HCT116 (cell line): ENCODE results near the gene PNRC2. TPM values are rescaled to one million over a fixed set of nuclear protein-coding genes. Genes with fewer than 3 reads are reported as not detected.

Source experiments
- ATAC-seq: fragments of 200-7000 bp; cut with Tn5 transposase; 2 replicates; pipeline ENCODE4 v1.9.1; 2020; ENCODE audit warnings: mild to moderate bottlenecking, moderate library complexity
- Bru-seq: library from RNA; stranded (reverse); fragments of 400-500 nt; gene quantifications from one replicate; lab custom pipeline; 2021; lab: Mats Ljungman, UMichigan
- BruChase-seq, 2 experiments: library from RNA; stranded (reverse); fragments of 400-500 nt; gene quantifications; one replicate each; lab custom pipeline; 2021; lab: Mats Ljungman, UMichigan
- BruUV-seq: library from RNA; stranded (reverse); fragments of 400-500 nt; replicated peaks from 2 replicates; lab custom pipeline; 2021; lab: Mats Ljungman, UMichigan
- CTCF ChIA-PET: fragments of 300-600 bp; sonication (Branson Sonifier 250); formaldehyde crosslinking; loops from one replicate; lab custom pipeline; 2021; ENCODE audit warnings: antibody characterized with exemption; lab: Charles Lee
- POLR2A ChIA-PET: fragments of 300-600, 350-600 bp; sonication (Branson Sonifier 250); formaldehyde crosslinking; loops from one replicate; lab custom pipeline; 2021; ENCODE audit warnings: antibody characterized with exemption; lab: Charles Lee
- RAD21 ChIA-PET, 2 experiments: fragments of 300-600 bp; sonication (Branson Sonifier 250); formaldehyde crosslinking; loops; one replicate each; lab custom pipeline; 2023; ENCODE audit warnings: low total read pairs in 2 of 2; ENCODE audit not compliant: uncharacterized antibody in 2 of 2, unreplicated experiment in 2 of 2, low non-redundant PET in 1 of 2; lab: Charles Lee
- DNase-seq: peaks from one replicate; pipeline ENCODE4 v3.0.0-alpha.2; 2010; ENCODE audit warnings: low read depth, low spot score
- H2AFZ ChIP-seq: fragments of 200-600 bp; shearing (Covaris generic), sonication (generic); 2 replicates; pipeline ENCODE4 v1.6.1; 2017; ENCODE audit warnings: low read depth, mixed run types, mixed read lengths, antibody characterized with exemption, low read length; ENCODE audit not compliant: poor library complexity, severe bottlenecking
- H3K27ac ChIP-seq: 2 replicates; pipeline ENCODE4 v1.5.1; 2012; ENCODE audit warnings: low read depth, low read length
- H3K27me3 ChIP-seq: fragments of 200-600 bp; sonication (generic); 2 replicates; pipeline ENCODE4 v1.6.1; 2016; ENCODE audit warnings: mixed run types, low read length, mixed read lengths; ENCODE audit not compliant: insufficient read depth
- H3K36me3 ChIP-seq, 2 experiments: fragments of 200-500 bp in 1 of 2; fragments of 200-600 bp in 1 of 2; sonication (Bioruptor generic) in 1 of 2; sonication (generic) in 1 of 2; 2 replicates each; pipeline versions ENCODE4 v1.5.1 to v1.6.1; 2014 to 2016; ENCODE audit warnings: low read length in 2 of 2, inconsistent platforms in 1 of 2, mixed read lengths in 1 of 2, mixed run types in 1 of 2; ENCODE audit not compliant: insufficient read depth in 2 of 2, control insufficient read depth in 1 of 2
- H3K4me1 ChIP-seq, 2 experiments: fragments of 200-600 bp in 1 of 2; sonication (generic) in 1 of 2; 2 replicates each; pipeline versions ENCODE4 v1.5.1 to v1.6.1; 2012 to 2017; ENCODE audit warnings: low read length in 2 of 2, inconsistent platforms in 1 of 2, mild to moderate bottlenecking in 1 of 2, mixed read lengths in 1 of 2, mixed run types in 1 of 2, moderate library complexity in 1 of 2; ENCODE audit not compliant: insufficient read depth in 2 of 2, control insufficient read depth in 1 of 2
- H3K4me2 ChIP-seq: fragments of 200-600 bp; sonication (generic); 2 replicates; pipeline ENCODE4 v1.6.1; 2017; ENCODE audit warnings: mixed run types, low read length, mixed read lengths
- H3K4me3 ChIP-seq, 2 experiments: fragments of 200-600 bp in 1 of 2; sonication (generic) in 1 of 2; replicated peaks in 1 of 2; 2 replicates each; pipeline ENCODE4 v1.5.1; 2011 to 2016; ENCODE audit warnings: low read length in 2 of 2, control low read depth in 1 of 2, low read depth in 1 of 2, mild to moderate bottlenecking in 1 of 2, mixed read lengths in 1 of 2, mixed run types in 1 of 2
- H3K79me2 ChIP-seq: fragments of 200-600 bp; sonication (generic); 2 replicates; pipeline ENCODE4 v1.6.1; 2017; ENCODE audit warnings: mild to moderate bottlenecking, mixed run types, low read length, moderate library complexity, mixed read lengths; ENCODE audit not compliant: insufficient read depth
- H3K9ac ChIP-seq: fragments of 200-600 bp; sonication (generic); 2 replicates; pipeline ENCODE4 v1.6.1; 2016; ENCODE audit warnings: low read length, mixed read lengths
- H3K9me2 ChIP-seq: fragments of 200-600 bp; sonication (generic), shearing (Covaris generic); 2 replicates; pipeline ENCODE4 v1.6.1; 2017; ENCODE audit warnings: mixed run types, mild to moderate bottlenecking, moderate library complexity; ENCODE audit not compliant: insufficient read depth
- H3K9me3 ChIP-seq, 2 experiments: fragments of 200-500 bp in 1 of 2; fragments of 200-600 bp in 1 of 2; sonication (Bioruptor generic) in 1 of 2; sonication (generic) in 1 of 2; 2 replicates each; pipeline ENCODE4 v1.6.1; 2014 to 2017; ENCODE audit warnings: low read length in 2 of 2, mixed read lengths in 2 of 2, inconsistent platforms in 1 of 2, low read depth in 1 of 2, mild to moderate bottlenecking in 1 of 2, mixed run types in 1 of 2, moderate library complexity in 1 of 2; ENCODE audit not compliant: control insufficient read depth in 1 of 2, insufficient read depth in 1 of 2
- H4K20me1 ChIP-seq: fragments of 200-600 bp; sonication (generic), shearing (Covaris generic); 2 replicates; pipeline ENCODE4 v1.6.1; 2017; ENCODE audit warnings: mixed run types, mild to moderate bottlenecking, moderate library complexity; ENCODE audit not compliant: insufficient read depth
- EGR1 ChIP-seq: IDR thresholded peaks from 2 replicates; pipeline ENCODE4 v1.6.1; 2012; ENCODE audit warnings: low read depth
- ELF1 ChIP-seq: IDR thresholded peaks from 2 replicates; pipeline ENCODE4 v1.6.1; 2012; ENCODE audit warnings: low read depth, borderline replicate concordance
- EZH2phosphoT487 ChIP-seq: fragments of 200-600 bp; IDR thresholded peaks from 2 replicates; pipeline ENCODE4 v1.6.1; 2018; ENCODE audit warnings: antibody characterized with exemption, borderline replicate concordance
- JUND ChIP-seq: IDR thresholded peaks from 2 replicates; pipeline ENCODE4 v1.6.1; 2012
- POLR2A ChIP-seq: IDR thresholded peaks from 2 replicates; pipeline ENCODE4 v1.7.0; 2011; ENCODE audit warnings: borderline replicate concordance; ENCODE audit not compliant: insufficient read depth, insufficient read length; ENCODE audit errors: extremely low read depth
- POLR2AphosphoS5 ChIP-seq: IDR thresholded peaks from 2 replicates; pipeline ENCODE4 v1.6.1; 2011; ENCODE audit warnings: mild to moderate bottlenecking, low read depth, low read length, moderate library complexity
- SIN3A ChIP-seq: IDR thresholded peaks from 2 replicates; pipeline ENCODE4 v1.6.1; 2012; ENCODE audit warnings: low read depth
- SP1 ChIP-seq: IDR thresholded peaks from 2 replicates; pipeline ENCODE4 v1.6.1; 2012; ENCODE audit warnings: low read depth
- YY1 ChIP-seq: IDR thresholded peaks from 2 replicates; pipeline ENCODE4 v1.6.1; 2011; ENCODE audit warnings: low read length, low read depth, moderate library complexity, mild to moderate bottlenecking; ENCODE audit not compliant: insufficient replicate concordance; ENCODE audit errors: extremely low read depth
- ZFX ChIP-seq: fragments of 450-650 bp; IDR thresholded peaks from 2 replicates; pipeline ENCODE4 v1.6.1; 2017
- ZNF274 ChIP-seq: fragments of 200-500 bp; sonication (Bioruptor generic); IDR thresholded peaks from 2 replicates; pipeline ENCODE4 v1.6.1; 2014; ENCODE audit warnings: mild to moderate bottlenecking, low read depth, low read length, inconsistent platforms
- intact Hi-C: fragments of 100-400 bp; cut with micrococcal nuclease; formaldehyde crosslinking; loops from 2 replicates; pipeline ENCODE4 v1.10.0; 2022
- long read RNA-seq: library from polyadenylated mRNA; unstranded; transcript quantifications from one replicate; pipeline ENCODE4 v2.0.0, GENCODE V29; 2021; ENCODE audit not compliant: unreplicated experiment
- polyA plus RNA-seq: library from polyadenylated mRNA; unstranded; fragments of >200 nt; gene quantifications from 2 replicates; pipeline ENCODE4 v1.2.1, GENCODE V29; 2012; ENCODE audit warnings: missing spikeins
- total RNA-seq: library from RNA; stranded (reverse); gene quantifications from one replicate; pipeline ENCODE4 v1.2.1, GENCODE V29; 2021; ENCODE audit not compliant: unreplicated experiment
- TF ChIP-seq, protein P1 (sequence below), 3 experiments: fragments of 200-600 bp in 1 of 3; sonication (generic) in 1 of 3; IDR thresholded peaks in 2 of 3; conservative IDR thresholded peaks in 1 of 3; 2 replicates each; pipeline ENCODE4 v1.5.1; 2012 to 2017; ENCODE audit warnings: low read depth in 2 of 3, low read length in 2 of 3, antibody characterized with exemption in 1 of 3, borderline replicate concordance in 1 of 3, control low read depth in 1 of 3, mild to moderate bottlenecking in 1 of 3, mixed read lengths in 1 of 3, mixed run types in 1 of 3, moderate library complexity in 1 of 3; ENCODE audit not compliant: insufficient read depth in 1 of 3

Gene PNRC2, protein sequence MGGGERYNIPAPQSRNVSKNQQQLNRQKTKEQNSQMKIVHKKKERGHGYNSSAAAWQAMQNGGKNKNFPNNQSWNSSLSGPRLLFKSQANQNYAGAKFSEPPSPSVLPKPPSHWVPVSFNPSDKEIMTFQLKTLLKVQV
- total RNA-seq (92.1 TPM), Bru-seq, nascent RNA (percentile 98 among the genes with signal in this experiment), BruChase-seq, experiment 1, labeled RNA remaining after a 6-hour chase (percentile 87 among the genes with signal in this experiment), BruChase-seq, experiment 2, labeled RNA remaining after a 2-hour chase (percentile 100 among the genes with signal in this experiment)
- 51.1 and 55.0 TPM in 2 replicates for polyA plus RNA-seq
- long read RNA-seq, transcript PNRC2-201 (3 exons, 2,416 nt) = major isoform, 148 of 184 reads
- long read RNA-seq, transcript PNRC2-204 (2 exons, 171 nt) = minor isoform, 5 of 184 reads
- long read RNA-seq, transcript PNRC2-202 (3 exons, 814 nt) = minor isoform, 10 of 184 reads
- long read RNA-seq, partial matches to known transcripts = 0 of 184 reads
- long read RNA-seq, other reads (novel, unspliced or antisense) = 20 of 184 reads

- H3K9me2 ChIP-seq = no peaks in the 10 kb centered on the region
- H3K36me3 ChIP-seq = peaks cover 11 to 14% of the 10 kb centered on the region in 2 experiments
- H3K4me3 ChIP-seq = peak within 1 kb of the TSS; percentile 86 to 97
- no peaks in the 10 kb centered on the region for H3K9me3 ChIP-seq
- ChIA-PET POLR2A (interaction anchor here (0.8 to 1.8 kb wide), 4 partner anchors 9 to 397 kb away, joined by 3 to 6 read pairs (median 3); no protein-coding TSS in a partner anchor), CTCF (no interaction called here), RAD21 (no interaction called here)
- peak; percentile 92 for ATAC-seq
- TF ChIP-seq ELF1 (no peak; the same call in 1 of the 2 replicates), POLR2A (peak; percentile 87), POLR2AphosphoS5 (peak; percentile 93), EGR1 (peak; percentile 84), SP1 (peak; percentile 87), JUND (peak; percentile 44), SIN3A (peak; percentile 77), ZNF274 (no peak), EZH2phosphoT487 (no peak), ZFX (peak; percentile 53; the same call in 1 of the 2 replicates), YY1 (peak; percentile 94)
- TF ChIP-seq, protein P1, sequence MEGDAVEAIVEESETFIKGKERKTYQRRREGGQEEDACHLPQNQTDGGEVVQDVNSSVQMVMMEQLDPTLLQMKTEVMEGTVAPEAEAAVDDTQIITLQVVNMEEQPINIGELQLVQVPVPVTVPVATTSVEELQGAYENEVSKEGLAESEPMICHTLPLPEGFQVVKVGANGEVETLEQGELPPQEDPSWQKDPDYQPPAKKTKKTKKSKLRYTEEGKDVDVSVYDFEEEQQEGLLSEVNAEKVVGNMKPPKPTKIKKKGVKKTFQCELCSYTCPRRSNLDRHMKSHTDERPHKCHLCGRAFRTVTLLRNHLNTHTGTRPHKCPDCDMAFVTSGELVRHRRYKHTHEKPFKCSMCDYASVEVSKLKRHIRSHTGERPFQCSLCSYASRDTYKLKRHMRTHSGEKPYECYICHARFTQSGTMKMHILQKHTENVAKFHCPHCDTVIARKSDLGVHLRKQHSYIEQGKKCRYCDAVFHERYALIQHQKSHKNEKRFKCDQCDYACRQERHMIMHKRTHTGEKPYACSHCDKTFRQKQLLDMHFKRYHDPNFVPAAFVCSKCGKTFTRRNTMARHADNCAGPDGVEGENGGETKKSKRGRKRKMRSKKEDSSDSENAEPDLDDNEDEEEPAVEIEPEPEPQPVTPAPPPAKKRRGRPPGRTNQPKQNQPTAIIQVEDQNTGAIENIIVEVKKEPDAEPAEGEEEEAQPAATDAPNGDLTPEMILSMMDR (IDR thresholded peaks at IDR 0.05 in 2 of 3, conservative IDR thresholded peaks at IDR 0.05 in 1 of 3; ENCODE audit: borderline replicate concordance in 1 of 3, insufficient read depth in 1 of 3, low read depth in 2 of 3, low read length in 2 of 3) = no peak
- H3K79me2 ChIP-seq = peaks cover 31% of the 10 kb centered on the region
- intact Hi-C loops = no loop called here
- peak within 1 kb of the TSS; percentile 99 for H3K9ac ChIP-seq
- no peaks in the 10 kb centered on the region for H4K20me1 ChIP-seq
- peaks cover 20 to 35% of the 10 kb centered on the region in 2 experiments for H3K4me1 ChIP-seq
- peak within 1 kb of the TSS; percentile 94 for H3K27ac ChIP-seq
- no TSS peak for BruUV-seq
- peak; percentile 86 for DNase-seq
- H2AFZ ChIP-seq = no peak within 1 kb of the TSS
- no peaks in the 10 kb centered on the region for H3K27me3 ChIP-seq
- peak within 1 kb of the TSS; percentile 94 for H3K4me2 ChIP-seq
Measured at GRCh38 chr1:23959461-23960290, at the start of gene PNRC2. TSS of gene PNRC2 (plus strand) at chr1:23959828. CDS start at chr1:23961458, 1,630 bp downstream.
